SK-N-MC (cell line): ENCODE results near the gene CETN3.

Experiments
- EZH2 ChIP-seq: fragments of 200-600 bp; sonication (generic); IDR thresholded peaks from one replicate; pipeline ENCODE4 v1.6.1; 2017; ENCODE audit warnings: antibody characterized with exemption
- FOXP2 ChIP-seq: optimal IDR thresholded peaks from 2 replicates; pipeline ENCODE3; 2011; ENCODE audit warnings: mild to moderate bottlenecking, moderate library complexity; ENCODE audit not compliant: insufficient read depth; ENCODE audit errors: extremely low read length, control extremely low read depth
- POLR2AphosphoS5 ChIP-seq: IDR thresholded peaks from 2 replicates; pipeline ENCODE4 v1.6.1; 2012; ENCODE audit warnings: mild to moderate bottlenecking, low read depth, low read length, borderline replicate concordance

- TF ChIP-seq POLR2AphosphoS5 (no peak), EZH2 (no peak), FOXP2 (no peak)
Measured at GRCh38 chr5:90355635-90356034, 53.9 kb downstream of the CETN3 start.
